HL-60 (cell line): ENCODE results near the gene AGBL4.

Source experiments
- DNase-seq, 2 experiments: peaks; one replicate each; pipeline ENCODE4 v3.0.0-alpha.2; 2010 to 2020; ENCODE audit warnings: low read depth in 1 of 2, low spot score in 1 of 2
- H3K27ac ChIP-seq: fragments of 250-450 bp; sonication (Bioruptor Pico); replicated peaks from 2 replicates; pipeline ENCODE4 v1.5.1; 2020; ENCODE audit warnings: mild to moderate bottlenecking, moderate library complexity
- H3K27me3 ChIP-seq: fragments of 250-450 bp; sonication (Bioruptor Pico); 2 replicates; pipeline ENCODE4 v1.5.1; 2021; ENCODE audit warnings: mild to moderate bottlenecking, moderate library complexity; ENCODE audit not compliant: insufficient read depth, poor library complexity, severe bottlenecking
- H3K4me3 ChIP-seq: replicated peaks from 2 replicates; pipeline ENCODE4 v1.5.1; 2011; ENCODE audit warnings: mild to moderate bottlenecking, control low read depth, low read length; ENCODE audit not compliant: insufficient read depth
- GABPA ChIP-seq: IDR thresholded peaks from 2 replicates; pipeline ENCODE4 v1.6.1; 2012; ENCODE audit warnings: low read depth
- POLR2AphosphoS5 ChIP-seq: IDR thresholded peaks from 2 replicates; pipeline ENCODE4 v1.6.1; 2012; ENCODE audit warnings: low read depth
- SPI1 ChIP-seq: IDR thresholded peaks from 2 replicates; pipeline ENCODE4 v1.6.1; 2012; ENCODE audit warnings: low read depth, mild to moderate bottlenecking, borderline replicate concordance
- TF ChIP-seq, protein P1 (sequence below): IDR thresholded peaks from one replicate; pipeline ENCODE4 v1.5.1; 2011; ENCODE audit warnings: low read length, control low read depth, inconsistent platforms; ENCODE audit not compliant: insufficient read depth
- TF ChIP-seq, protein P2 (sequence below): IDR thresholded peaks from 2 replicates; pipeline ENCODE4 v1.6.1; 2012; ENCODE audit warnings: low read depth; ENCODE audit not compliant: insufficient replicate concordance

The AGBL4 gene

DNA sequence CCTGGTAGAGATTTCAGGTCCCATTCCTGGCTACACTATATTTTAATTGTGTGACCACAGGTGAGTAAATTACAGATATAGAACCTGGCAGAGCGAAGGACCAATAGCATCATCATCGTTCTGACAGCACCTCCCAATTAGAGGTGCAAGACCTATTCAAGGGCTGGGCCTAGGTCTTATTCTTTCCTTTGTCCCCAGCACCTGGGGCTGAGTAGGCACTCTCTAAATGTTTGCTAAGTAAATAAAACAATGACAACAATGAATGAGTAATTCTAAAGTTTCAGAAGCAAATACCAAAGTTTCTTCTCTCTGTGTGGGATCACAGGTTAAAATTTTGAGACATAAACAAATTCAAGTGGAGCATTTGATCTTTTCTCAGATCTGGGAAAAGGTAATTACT is 1279.7 kb downstream of the AGBL4 start:
- DNase-seq, result no peak
- Histone ChIP-seq H3K27ac (no peak overlapping the region), H3K27me3 (peaks cover 2% of the 10 kb centered on the region), H3K4me3 (no peak overlapping the region)
- TF ChIP-seq, protein P1, sequence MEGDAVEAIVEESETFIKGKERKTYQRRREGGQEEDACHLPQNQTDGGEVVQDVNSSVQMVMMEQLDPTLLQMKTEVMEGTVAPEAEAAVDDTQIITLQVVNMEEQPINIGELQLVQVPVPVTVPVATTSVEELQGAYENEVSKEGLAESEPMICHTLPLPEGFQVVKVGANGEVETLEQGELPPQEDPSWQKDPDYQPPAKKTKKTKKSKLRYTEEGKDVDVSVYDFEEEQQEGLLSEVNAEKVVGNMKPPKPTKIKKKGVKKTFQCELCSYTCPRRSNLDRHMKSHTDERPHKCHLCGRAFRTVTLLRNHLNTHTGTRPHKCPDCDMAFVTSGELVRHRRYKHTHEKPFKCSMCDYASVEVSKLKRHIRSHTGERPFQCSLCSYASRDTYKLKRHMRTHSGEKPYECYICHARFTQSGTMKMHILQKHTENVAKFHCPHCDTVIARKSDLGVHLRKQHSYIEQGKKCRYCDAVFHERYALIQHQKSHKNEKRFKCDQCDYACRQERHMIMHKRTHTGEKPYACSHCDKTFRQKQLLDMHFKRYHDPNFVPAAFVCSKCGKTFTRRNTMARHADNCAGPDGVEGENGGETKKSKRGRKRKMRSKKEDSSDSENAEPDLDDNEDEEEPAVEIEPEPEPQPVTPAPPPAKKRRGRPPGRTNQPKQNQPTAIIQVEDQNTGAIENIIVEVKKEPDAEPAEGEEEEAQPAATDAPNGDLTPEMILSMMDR, result no peak
- TF ChIP-seq POLR2AphosphoS5, result no peak
- TF ChIP-seq, protein P2, sequence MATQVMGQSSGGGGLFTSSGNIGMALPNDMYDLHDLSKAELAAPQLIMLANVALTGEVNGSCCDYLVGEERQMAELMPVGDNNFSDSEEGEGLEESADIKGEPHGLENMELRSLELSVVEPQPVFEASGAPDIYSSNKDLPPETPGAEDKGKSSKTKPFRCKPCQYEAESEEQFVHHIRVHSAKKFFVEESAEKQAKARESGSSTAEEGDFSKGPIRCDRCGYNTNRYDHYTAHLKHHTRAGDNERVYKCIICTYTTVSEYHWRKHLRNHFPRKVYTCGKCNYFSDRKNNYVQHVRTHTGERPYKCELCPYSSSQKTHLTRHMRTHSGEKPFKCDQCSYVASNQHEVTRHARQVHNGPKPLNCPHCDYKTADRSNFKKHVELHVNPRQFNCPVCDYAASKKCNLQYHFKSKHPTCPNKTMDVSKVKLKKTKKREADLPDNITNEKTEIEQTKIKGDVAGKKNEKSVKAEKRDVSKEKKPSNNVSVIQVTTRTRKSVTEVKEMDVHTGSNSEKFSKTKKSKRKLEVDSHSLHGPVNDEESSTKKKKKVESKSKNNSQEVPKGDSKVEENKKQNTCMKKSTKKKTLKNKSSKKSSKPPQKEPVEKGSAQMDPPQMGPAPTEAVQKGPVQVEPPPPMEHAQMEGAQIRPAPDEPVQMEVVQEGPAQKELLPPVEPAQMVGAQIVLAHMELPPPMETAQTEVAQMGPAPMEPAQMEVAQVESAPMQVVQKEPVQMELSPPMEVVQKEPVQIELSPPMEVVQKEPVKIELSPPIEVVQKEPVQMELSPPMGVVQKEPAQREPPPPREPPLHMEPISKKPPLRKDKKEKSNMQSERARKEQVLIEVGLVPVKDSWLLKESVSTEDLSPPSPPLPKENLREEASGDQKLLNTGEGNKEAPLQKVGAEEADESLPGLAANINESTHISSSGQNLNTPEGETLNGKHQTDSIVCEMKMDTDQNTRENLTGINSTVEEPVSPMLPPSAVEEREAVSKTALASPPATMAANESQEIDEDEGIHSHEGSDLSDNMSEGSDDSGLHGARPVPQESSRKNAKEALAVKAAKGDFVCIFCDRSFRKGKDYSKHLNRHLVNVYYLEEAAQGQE, result no peak
- TF ChIP-seq GABPA, result no peak
- no peak for TF ChIP-seq SPI1

GRCh38 chr1:48743480-48743879 is 1280.3 kb downstream of the AGBL4 start:
- TF ChIP-seq, protein P2, result no peak
- TF ChIP-seq POLR2AphosphoS5, result no peak
- TF ChIP-seq, protein P1, result no peak
- TF ChIP-seq GABPA, result no peak
- TF ChIP-seq SPI1, result no peak
- no peak overlapping the region for H3K4me3 ChIP-seq
- peaks cover 2% of the 10 kb centered on the region for H3K27me3 ChIP-seq
- no peak for DNase-seq
- H3K27ac ChIP-seq, result no peak overlapping the region

DNA sequence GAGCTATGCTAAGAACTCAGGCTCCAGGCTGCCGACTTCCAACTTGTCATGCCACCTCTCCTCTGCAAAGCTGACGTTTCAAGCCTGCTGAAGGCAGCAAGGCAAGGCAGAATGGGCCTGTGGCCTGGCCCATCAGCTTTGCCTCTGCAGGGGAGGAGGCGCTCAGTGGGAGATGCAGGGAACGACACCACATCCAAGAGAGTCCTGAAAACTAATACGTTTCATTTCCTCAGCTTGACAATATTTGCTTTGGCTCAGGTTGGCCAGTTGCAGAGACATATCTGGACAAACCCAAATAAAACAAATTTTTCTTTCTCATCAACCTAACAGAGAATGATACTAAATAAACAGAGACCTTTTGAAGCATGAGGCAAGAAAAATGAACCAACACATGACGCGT is 1282.4 kb downstream of the AGBL4 start:
- no peak for DNase-seq
- no peak overlapping the region for H3K27ac ChIP-seq
- no peaks in the 10 kb centered on the region for H3K27me3 ChIP-seq

More for the DNA sequence above, 1282.4 kb downstream of the AGBL4 start:
- no peak overlapping the region for H3K4me3 ChIP-seq
- no peak for TF ChIP-seq SPI1
- TF ChIP-seq POLR2AphosphoS5, result no peak
- TF ChIP-seq GABPA, result no peak
- TF ChIP-seq, protein P2, result no peak
- TF ChIP-seq, protein P1, result no peak
